Heart right ventricle (tissue), 16 donors: ENCODE data around the gene DDX5. TPM values are rescaled to one million over a fixed set of nuclear protein-coding genes. Genes with fewer than 3 reads are reported as not detected.

Source experiments
- ATAC-seq, 8 donors: fragments of 200-7000 bp; cut with Tn5 transposase; one replicate each; pipeline ENCODE4 v1.9.1; 2020; ENCODE audit warnings: mild to moderate bottlenecking in 8 of 8, moderate library complexity in 8 of 8, moderate number of reproducible peaks in 1 of 8
- DNase-seq, 2 donors: peaks; one replicate each; pipeline ENCODE4 v3.0.0-alpha.2; 2020
- H3K27ac ChIP-seq, 10 donors: fragments of 200-600 bp; sonication (generic) in 2 of 10; one replicate each; pipeline versions ENCODE4 v1.5.0 to v1.8.0; 2020 to 2022; ENCODE audit warnings: mild to moderate bottlenecking in 3 of 10
- H3K27me3 ChIP-seq, 7 donors: fragments of 200-600 bp; one replicate each; pipeline ENCODE4 v1.8.0; 2021 to 2022; ENCODE audit warnings: mild to moderate bottlenecking in 2 of 7
- H3K36me3 ChIP-seq, 9 donors: fragments of 200-600 bp; sonication (generic) in 1 of 9; one replicate each; pipeline versions ENCODE4 v1.5.0 to v1.8.0; 2020 to 2022; ENCODE audit warnings: mild to moderate bottlenecking in 2 of 9
- H3K4me1 ChIP-seq, 9 donors: fragments of 200-600 bp; sonication (generic) in 1 of 9; one replicate each; pipeline versions ENCODE4 v1.5.0 to v1.8.0; 2020 to 2022; ENCODE audit warnings: mild to moderate bottlenecking in 4 of 9
- H3K4me3 ChIP-seq, 10 donors: fragments of 200-600 bp; sonication (generic) in 2 of 10; one replicate each; pipeline versions ENCODE4 v1.5.0 to v1.8.0; 2020 to 2022; ENCODE audit warnings: mild to moderate bottlenecking in 7 of 10, moderate library complexity in 2 of 10
- H3K9me3 ChIP-seq, 11 donors: fragments of 200-600 bp in 10 of 11; sonication (generic) in 2 of 11; one replicate each; pipeline versions ENCODE4 v1.5.0 to v1.8.0; 2013 to 2022; ENCODE audit warnings: mild to moderate bottlenecking in 2 of 11, control low read depth in 1 of 11, moderate library complexity in 1 of 11
- WGBS, 2 donors: extraction: QIAGEN DNeasy Blood & Tissue Kit; methylation state at CpG; one replicate each; pipeline ENCODE4 v1.1.7; 2013; ENCODE audit warnings: inconsistent platforms in 1 of 2; 5-methylcytosine and 5-hydroxymethylcytosine counted together
- intact Hi-C, 10 donors: fragments of 100-400 bp; cut with DNase I; formaldehyde crosslinking; loops; one replicate each; pipeline versions ENCODE4 v1.11.1 to v1.14.2; 2022
- polyA plus RNA-seq, 2 donors: library from polyadenylated mRNA; stranded (reverse); fragments of 200-250 nt; gene quantifications; one replicate each; pipeline ENCODE4 v1.2.3, GENCODE V29; 2013
- total RNA-seq, 10 donors: library from RNA; stranded (reverse); fragmentation: NEBNext Ultra II Directional in 3 of 10; extraction: Animal tissue kit (Norgen Biotek cat#: 25700) in 3 of 10; gene quantifications; one replicate each; pipeline versions ENCODE4 v1.2.1 to v1.2.4, GENCODE V29; 2021 to 2023
- TF ChIP-seq, protein P1 (sequence below), 9 donors: fragments of 200-600 bp; sonication (generic) in 2 of 9; IDR thresholded peaks; one replicate each; pipeline versions ENCODE4 v1.5.0 to v1.8.0; 2021 to 2022; ENCODE audit warnings: antibody characterized with exemption in 9 of 9, mild to moderate bottlenecking in 5 of 9, moderate library complexity in 1 of 9
- donor health status: Arrhythmogenic right ventricular cardiomyopathy.
- donor health status: ischemic (EF 13 %, LVEDD 7.1; RV severe dilation, severe dysfunction).
- donor health status: healthy with polysubstance abuse.
- donor health status: DM: no; HTN: yes; CAD: no.
- donor health status: DM: no; HTN: no; CAD: no.
- donor health status: ischemic (EF 25% LVEDD 6.9; RV normal size, moderate dysfunction).
- donor health status: ischemic (EF 25% LVEDD 5.7; RV mildly dilated, moderate dysfunction).
- donor health status: healthy.
- donor health status: DM: yes; HTN: yes; CAD: no.
- donor health status: Ischemic cardiomyopathy.
- donor health status: ischemic (EF 35%, LVEDD 5.7; RV mildly dilated, moderate dysfunction).
- donor health status: nonischemic (EF 11% LVEDD 7.7; RV severe dilation, severe dysfunction).
- donor health status: DM: yes; HTN: yes; CAD: no.
- donor health status: PGD.
- donor health status: ischemic (EF 29% LVEDD 5.4; RV normal size, mild dysfunction).
- donor health status: nonischemic (EF 23%, LVEDD 6.1; RV moderate dilation, normal function).

Gene DDX5
- total and polyA plus RNA-seq, 12 donors, result 215 to 474 (median 349) TPM

DNA sequence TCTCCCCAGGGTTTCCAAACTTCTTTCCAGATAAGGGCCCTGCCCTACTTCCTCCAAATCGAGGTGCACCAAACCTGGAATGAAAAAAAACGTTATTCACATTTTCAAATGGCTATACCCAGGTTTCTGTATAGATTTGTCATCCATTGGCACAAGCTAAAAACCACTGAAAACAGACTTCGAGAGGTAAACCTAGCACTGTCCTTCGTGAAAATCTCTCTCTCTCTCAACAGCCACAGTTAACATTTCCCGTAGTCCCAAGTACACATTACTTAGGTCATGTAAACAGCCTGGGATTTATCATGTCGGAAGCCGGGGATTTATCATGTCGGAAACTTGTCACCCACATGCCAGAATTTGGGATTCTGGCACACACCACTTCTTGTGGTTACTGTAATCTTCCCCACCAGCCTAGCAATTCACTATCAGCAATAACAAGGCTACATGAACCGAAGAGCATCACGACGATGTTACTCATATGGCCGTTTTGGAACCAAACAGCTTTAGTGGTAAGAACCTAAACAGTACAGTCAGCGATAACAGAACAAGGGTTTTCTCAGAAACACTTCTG is 1.2 kb downstream of the DDX5 start:
- Histone ChIP-seq H3K36me3 (peaks cover 0 to 65% (median 48%) of the 10 kb centered on the region in 9 donors), H3K4me1 (peaks cover 8 to 73% (median 68%) of the 10 kb centered on the region in 9 donors), H3K27ac (peak overlapping the region; percentile 86 to 100 (median 99)), H3K9me3 (no peaks in the 10 kb centered on the region), H3K27me3 (no peaks in the 10 kb centered on the region), H3K4me3 (peak overlapping the region; percentile 72 to 99 (median 91))
- ATAC-seq (no peak), DNase-seq (peak in 1 of 2 donors; percentile 34)
- WGBS, 2 donors, result 1% methylated on average over 13 of the region's 13 CpGs
- TF ChIP-seq, protein P1, sequence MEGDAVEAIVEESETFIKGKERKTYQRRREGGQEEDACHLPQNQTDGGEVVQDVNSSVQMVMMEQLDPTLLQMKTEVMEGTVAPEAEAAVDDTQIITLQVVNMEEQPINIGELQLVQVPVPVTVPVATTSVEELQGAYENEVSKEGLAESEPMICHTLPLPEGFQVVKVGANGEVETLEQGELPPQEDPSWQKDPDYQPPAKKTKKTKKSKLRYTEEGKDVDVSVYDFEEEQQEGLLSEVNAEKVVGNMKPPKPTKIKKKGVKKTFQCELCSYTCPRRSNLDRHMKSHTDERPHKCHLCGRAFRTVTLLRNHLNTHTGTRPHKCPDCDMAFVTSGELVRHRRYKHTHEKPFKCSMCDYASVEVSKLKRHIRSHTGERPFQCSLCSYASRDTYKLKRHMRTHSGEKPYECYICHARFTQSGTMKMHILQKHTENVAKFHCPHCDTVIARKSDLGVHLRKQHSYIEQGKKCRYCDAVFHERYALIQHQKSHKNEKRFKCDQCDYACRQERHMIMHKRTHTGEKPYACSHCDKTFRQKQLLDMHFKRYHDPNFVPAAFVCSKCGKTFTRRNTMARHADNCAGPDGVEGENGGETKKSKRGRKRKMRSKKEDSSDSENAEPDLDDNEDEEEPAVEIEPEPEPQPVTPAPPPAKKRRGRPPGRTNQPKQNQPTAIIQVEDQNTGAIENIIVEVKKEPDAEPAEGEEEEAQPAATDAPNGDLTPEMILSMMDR (IDR thresholded peaks at IDR 0.05), result no peak
- intact Hi-C loops, result loop anchor here in 3 of 10 donors (5.0 to 10.0 kb wide), 2 partner anchors 83 to 680 kb away; partner anchors contain the start of genes FTSJ3 (in 1 of the 3) and PSMC5 (in 1 of the 3)

GRCh38 chr17:64503821-64504768 is 2.0 kb downstream of the DDX5 start:
- intact Hi-C loops, result loop anchor here in 1 of 10 donors (10.0 kb wide), 1 partner anchor 679 kb away; the partner anchor contains the start of genes FTSJ3 and PSMC5
- Histone ChIP-seq H3K27ac (peak overlapping the region in 9 of 10 donors; percentile 86 to 100 (median 99)), H3K27me3 (no peaks in the 10 kb centered on the region), H3K4me3 (peak overlapping the region; percentile 72 to 99 (median 91)), H3K4me1 (peaks cover 8 to 74% (median 68%) of the 10 kb centered on the region in 9 donors), H3K9me3 (no peaks in the 10 kb centered on the region), H3K36me3 (peaks cover 0 to 65% (median 55%) of the 10 kb centered on the region in 9 donors)
- ATAC-seq (no peak), DNase-seq (no peak)
- WGBS, 2 donors, result 16 to 27% methylated on average over 7 of the region's 7 CpGs
- TF ChIP-seq, protein P1 (IDR thresholded peaks at IDR 0.05), result no peak

- 67 to 73% methylated on average over 5 of the region's 5 CpGs for WGBS, 2 donors
- intact Hi-C loops, result loop anchor here in 1 of 10 donors (10.0 kb wide), 1 partner anchor 679 kb away; the partner anchor contains the start of genes FTSJ3 and PSMC5
- DNase-seq, result no peak
- Histone ChIP-seq H3K27me3 (no peaks in the 10 kb centered on the region), H3K4me1 (peaks cover 8 to 74% (median 64%) of the 10 kb centered on the region in 9 donors), H3K9me3 (no peaks in the 10 kb centered on the region), H3K4me3 (peak overlapping the region in 7 of 10 donors; percentile 82 to 98 (median 91)), H3K36me3 (peaks cover 0 to 69% (median 61%) of the 10 kb centered on the region in 9 donors), H3K27ac (peak overlapping the region in 4 of 10 donors; percentile 4 to 100 (median 52))
- no peak for ATAC-seq
- TF ChIP-seq, protein P1 (IDR thresholded peaks at IDR 0.05), result no peak
These were observed 2.7 kb downstream of the DDX5 start for GRCh38 chr17:64503341-64503740.

- no peaks in the 10 kb centered on the region for H3K27me3 ChIP-seq
- ATAC-seq, result no peak
- H3K9me3 ChIP-seq, result no peaks in the 10 kb centered on the region
- peak overlapping the region in 3 of 10 donors; percentile 82 to 97 (median 90) for H3K4me3 ChIP-seq
- peak overlapping the region in 2 of 10 donors; percentile 4 to 25 for H3K27ac ChIP-seq
- DNase-seq, result no peak
- peaks cover 8 to 74% (median 63%) of the 10 kb centered on the region in 9 donors for H3K4me1 ChIP-seq
- 73 to 76% methylated on average over 2 of the region's 2 CpGs for WGBS, 2 donors
- TF ChIP-seq, protein P1 (IDR thresholded peaks at IDR 0.05), result no peak
- peaks cover 0 to 75% (median 61%) of the 10 kb centered on the region in 9 donors for H3K36me3 ChIP-seq
- intact Hi-C loops, result loop anchor here in 1 of 10 donors (10.0 kb wide), 1 partner anchor 678 kb away; the partner anchor contains the start of genes FTSJ3 and PSMC5
These were observed 3.3 kb downstream of the DDX5 start for GRCh38 chr17:64502809-64503208.
